ENCODE data around the gene KLK6. TPM values are rescaled to one million over a fixed set of nuclear protein-coding genes. Genes with fewer than 3 reads are reported as not detected.

Gene KLK6
- total RNA-seq, 1 experiment from 2014 or later: 1.5 TPM

DNA sequence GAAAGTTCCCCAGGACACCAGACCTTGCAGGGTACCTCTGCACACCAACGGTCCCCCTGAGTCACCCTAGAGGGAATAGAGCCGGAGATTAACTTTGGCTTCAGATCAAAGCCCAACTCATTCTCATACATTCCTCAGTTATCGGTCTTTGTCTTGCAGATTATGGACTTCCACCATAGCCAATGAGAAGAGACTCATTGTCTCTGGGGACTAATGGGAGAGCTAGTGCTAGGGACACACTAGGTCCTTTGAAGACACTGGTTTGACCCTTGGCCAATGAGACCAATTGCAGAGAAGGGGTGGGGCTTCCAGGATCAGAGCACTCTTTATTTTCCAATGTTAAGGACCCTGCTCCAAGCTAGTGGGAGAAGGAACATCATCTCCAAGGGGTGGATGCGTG is 8.2 kb upstream of the KLK6 start:
- H3K4me3 ChIP-seq (ENCODE audit: low read depth, low read length): no peak overlapping the region
- Mint-ChIP-seq H3K27me3 (ENCODE audit: insufficient read depth, unreplicated experiment) (peaks cover 9% of the 10 kb centered on the region), H3K4me3 (ENCODE audit: unreplicated experiment) (no peak overlapping the region), H3K36me3 (ENCODE audit: insufficient read depth, unreplicated experiment) (peaks cover 5% of the 10 kb centered on the region), H3K27ac (ENCODE audit: unreplicated experiment) (no peak overlapping the region), H3K4me1 (ENCODE audit: low read depth, unreplicated experiment) (peaks cover 7% of the 10 kb centered on the region), H3K9me3 (ENCODE audit: unreplicated experiment) (no peaks in the 10 kb centered on the region)
- intact Hi-C loops (cut with micrococcal nuclease; ENCODE audit: unreplicated experiment): no loop called here
- TF ChIP-seq, protein P1, sequence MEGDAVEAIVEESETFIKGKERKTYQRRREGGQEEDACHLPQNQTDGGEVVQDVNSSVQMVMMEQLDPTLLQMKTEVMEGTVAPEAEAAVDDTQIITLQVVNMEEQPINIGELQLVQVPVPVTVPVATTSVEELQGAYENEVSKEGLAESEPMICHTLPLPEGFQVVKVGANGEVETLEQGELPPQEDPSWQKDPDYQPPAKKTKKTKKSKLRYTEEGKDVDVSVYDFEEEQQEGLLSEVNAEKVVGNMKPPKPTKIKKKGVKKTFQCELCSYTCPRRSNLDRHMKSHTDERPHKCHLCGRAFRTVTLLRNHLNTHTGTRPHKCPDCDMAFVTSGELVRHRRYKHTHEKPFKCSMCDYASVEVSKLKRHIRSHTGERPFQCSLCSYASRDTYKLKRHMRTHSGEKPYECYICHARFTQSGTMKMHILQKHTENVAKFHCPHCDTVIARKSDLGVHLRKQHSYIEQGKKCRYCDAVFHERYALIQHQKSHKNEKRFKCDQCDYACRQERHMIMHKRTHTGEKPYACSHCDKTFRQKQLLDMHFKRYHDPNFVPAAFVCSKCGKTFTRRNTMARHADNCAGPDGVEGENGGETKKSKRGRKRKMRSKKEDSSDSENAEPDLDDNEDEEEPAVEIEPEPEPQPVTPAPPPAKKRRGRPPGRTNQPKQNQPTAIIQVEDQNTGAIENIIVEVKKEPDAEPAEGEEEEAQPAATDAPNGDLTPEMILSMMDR (IDR thresholded peaks at IDR 0.05; ENCODE audit: insufficient read depth in 1 of 2, low read depth in 1 of 2, low read length in 1 of 2, severe bottlenecking in 1 of 2, unreplicated experiment in 1 of 2): no peak
- no peaks in the 10 kb centered on the region for H3K36me3 ChIP-seq (ENCODE audit: control insufficient read depth, insufficient read depth, low read length)
- H3K4me1 ChIP-seq: peaks cover 14% of the 10 kb centered on the region; the same call in 1 of the 2 replicates
- DNase-seq: no peak
- H3K9me3 ChIP-seq: no peaks in the 10 kb centered on the region
- POLR2A ChIA-PET: no interaction called here
- H3K27me3 ChIP-seq (replicated peaks; ENCODE audit: control insufficient read depth, insufficient read depth, low read length): no peaks in the 10 kb centered on the region
- no TSS peak for BruUV-seq (replicated peaks)
- CTCF ChIA-PET: no interaction called here

DNA sequence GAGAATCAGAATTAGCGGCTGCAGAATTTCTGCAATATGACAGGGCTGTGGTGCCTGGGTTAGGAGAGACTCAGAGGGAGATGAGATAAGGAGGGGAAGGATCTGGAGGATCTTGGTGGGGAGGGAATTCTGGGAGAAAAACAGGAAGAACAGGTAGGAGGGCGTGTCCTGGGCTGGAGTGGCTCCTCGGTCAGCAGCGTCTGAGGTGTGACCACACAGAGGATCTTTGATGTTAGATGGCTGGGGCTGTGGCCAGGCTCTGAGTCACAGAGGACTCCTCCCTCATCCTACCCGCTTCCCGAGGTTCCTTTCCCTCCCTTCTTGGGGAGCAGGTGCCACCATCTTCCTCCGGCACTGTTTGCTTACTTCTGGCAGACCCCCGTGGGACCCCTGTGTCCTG is 6.4 kb upstream of the KLK6 start:
- Mint-ChIP-seq H3K27ac (ENCODE audit: unreplicated experiment) (peak overlapping the region; percentile 11), H3K27me3 (ENCODE audit: insufficient read depth, unreplicated experiment) (peaks cover 2% of the 10 kb centered on the region), H3K4me3 (ENCODE audit: unreplicated experiment) (peak overlapping the region; percentile 18), H3K36me3 (ENCODE audit: insufficient read depth, unreplicated experiment) (peaks cover 5% of the 10 kb centered on the region), H3K9me3 (ENCODE audit: unreplicated experiment) (no peaks in the 10 kb centered on the region), H3K4me1 (ENCODE audit: low read depth, unreplicated experiment) (peaks cover 7% of the 10 kb centered on the region)
- Histone ChIP-seq H3K4me1 (peaks cover 14% of the 10 kb centered on the region; the same call in 1 of the 2 replicates), H3K36me3 (ENCODE audit: control insufficient read depth, insufficient read depth, low read length) (no peaks in the 10 kb centered on the region), H3K9me3 (no peaks in the 10 kb centered on the region), H3K4me3 (ENCODE audit: low read depth, low read length) (no peak overlapping the region), H3K27me3 (replicated peaks; ENCODE audit: control insufficient read depth, insufficient read depth, low read length) (no peaks in the 10 kb centered on the region)
- BruUV-seq (replicated peaks): no TSS peak
- intact Hi-C loops (cut with micrococcal nuclease; ENCODE audit: unreplicated experiment): no loop called here
- TF ChIP-seq, protein P1 (IDR thresholded peaks at IDR 0.05; ENCODE audit: insufficient read depth in 1 of 2, low read depth in 1 of 2, low read length in 1 of 2, severe bottlenecking in 1 of 2, unreplicated experiment in 1 of 2): no peak
- DNase-seq: peak; percentile 60 to 86
- ChIA-PET POLR2A (no interaction called here), CTCF (no interaction called here)

DNA sequence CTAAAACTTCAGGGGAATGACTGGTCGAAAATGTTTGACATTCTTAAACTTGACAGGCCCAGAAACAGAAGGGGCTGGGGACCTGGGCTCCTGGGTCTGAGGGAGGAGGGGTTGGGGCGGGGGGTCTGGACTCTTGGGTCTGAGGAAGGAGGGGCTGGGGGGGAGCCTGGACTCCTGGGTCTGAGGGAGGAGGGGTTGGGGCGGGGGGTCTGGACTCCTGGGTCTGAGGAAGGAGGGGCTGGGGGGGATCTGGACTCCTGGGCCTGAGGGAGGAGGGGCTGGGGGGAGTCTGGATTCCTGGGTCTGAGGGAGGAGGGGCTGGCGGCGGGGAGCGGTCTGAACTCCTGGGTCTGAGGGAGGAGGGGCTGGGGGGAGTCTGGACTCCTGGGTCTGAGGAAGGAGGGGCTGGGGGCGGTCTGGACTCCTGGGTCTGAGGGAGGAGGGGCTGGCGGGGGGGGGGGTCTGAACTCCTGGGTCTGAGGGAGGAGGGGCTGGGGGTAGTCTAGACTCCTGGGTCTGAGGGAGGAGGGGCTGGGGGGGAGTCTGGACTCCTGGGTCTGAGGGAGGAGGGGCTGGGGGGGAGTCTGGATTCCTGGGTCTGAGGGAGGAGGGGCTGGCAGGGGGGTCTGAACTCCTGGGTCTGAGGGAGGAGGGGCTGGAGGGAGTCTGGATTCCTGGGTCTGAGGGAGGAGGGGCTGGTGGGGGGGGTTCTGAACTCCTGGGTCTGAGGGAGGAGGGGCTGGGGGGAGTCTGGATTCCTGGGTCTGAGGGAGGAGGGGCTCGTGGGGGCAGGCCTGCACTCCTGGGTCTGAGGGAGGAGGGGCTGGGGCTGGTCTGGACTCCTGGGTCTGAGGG is 5.5 kb upstream of the KLK6 start:
- BruUV-seq (replicated peaks): no TSS peak
- no peaks in the 10 kb centered on the region for H3K9me3 ChIP-seq
- intact Hi-C loops (cut with micrococcal nuclease; ENCODE audit: unreplicated experiment): no loop called here
- Mint-ChIP-seq H3K4me3 (ENCODE audit: unreplicated experiment) (no peak overlapping the region), H3K4me1 (ENCODE audit: low read depth, unreplicated experiment) (peaks cover 7% of the 10 kb centered on the region), H3K27me3 (ENCODE audit: insufficient read depth, unreplicated experiment) (no peaks in the 10 kb centered on the region), H3K9me3 (ENCODE audit: unreplicated experiment) (no peaks in the 10 kb centered on the region), H3K36me3 (ENCODE audit: insufficient read depth, unreplicated experiment) (peaks cover 5% of the 10 kb centered on the region), H3K27ac (ENCODE audit: unreplicated experiment) (no peak overlapping the region)
- no peak overlapping the region for H3K4me3 ChIP-seq (ENCODE audit: low read depth, low read length)
- ChIA-PET POLR2A (no interaction called here), CTCF (no interaction called here)
- DNase-seq: no peak
- H3K27me3 ChIP-seq (replicated peaks; ENCODE audit: control insufficient read depth, insufficient read depth, low read length): no peaks in the 10 kb centered on the region
- H3K4me1 ChIP-seq: peaks cover 14% of the 10 kb centered on the region; the same call in 1 of the 2 replicates
- TF ChIP-seq, protein P1 (IDR thresholded peaks at IDR 0.05; ENCODE audit: insufficient read depth in 1 of 2, low read depth in 1 of 2, low read length in 1 of 2, severe bottlenecking in 1 of 2, unreplicated experiment in 1 of 2): no peak
- no peaks in the 10 kb centered on the region for H3K36me3 ChIP-seq (ENCODE audit: control insufficient read depth, insufficient read depth, low read length)

All from Caco-2 (cell line).